HepG2 (cell line): ENCODE results near the gene IL6R. TPM values are rescaled to one million over a fixed set of nuclear protein-coding genes. Genes with fewer than 3 reads are reported as not detected.

ENCODE experiments used
- CSRNP1 ChIP-seq: sonication (generic); formaldehyde crosslinking; IDR thresholded peaks from 2 replicates; pipeline ENCODE4 v1.8.1; 2023; ENCODE audit warnings: mild to moderate bottlenecking, missing genetic modification reagents
- E2F2 ChIP-seq: sonication (generic); formaldehyde crosslinking; IDR thresholded peaks from 2 replicates; pipeline ENCODE4 v1.4.0; 2020; ENCODE audit warnings: missing genetic modification reagents, borderline replicate concordance
- HNF1A ChIP-seq, 2 experiments: sonication (generic) in 1 of 2; formaldehyde crosslinking in 1 of 2; IDR thresholded peaks; 2 replicates each; pipeline versions ENCODE4 v1.4.0 to v1.6.1; 2016 to 2020; ENCODE audit warnings: borderline replicate concordance in 1 of 2, low read depth in 1 of 2, mild to moderate bottlenecking in 1 of 2, missing genetic modification reagents in 1 of 2
- HOXD1 ChIP-seq: sonication (generic); formaldehyde crosslinking; IDR thresholded peaks from 2 replicates; pipeline ENCODE4 v1.5.0; 2020; ENCODE audit warnings: missing genetic modification reagents
- NR1H2 ChIP-seq: sonication (generic); formaldehyde crosslinking; IDR thresholded peaks from 2 replicates; pipeline ENCODE4 v1.8.1; 2022; ENCODE audit warnings: low read depth, missing genetic modification reagents, borderline replicate concordance
- PRDM4 ChIP-seq: sonication (generic); formaldehyde crosslinking; IDR thresholded peaks from 2 replicates; pipeline ENCODE4 v1.9.0; 2021; ENCODE audit warnings: missing genetic modification reagents, borderline replicate concordance
- TFAP4 ChIP-seq: sonication (generic); IDR thresholded peaks from 2 replicates; pipeline ENCODE4 v1.6.1; 2016; ENCODE audit warnings: low read depth, borderline replicate concordance
- YEATS4 ChIP-seq: sonication (generic); formaldehyde crosslinking; IDR thresholded peaks from 2 replicates; pipeline ENCODE4 v1.4.0; 2020; ENCODE audit warnings: missing genetic modification reagents, borderline replicate concordance
- ZBTB7A ChIP-seq: sonication (generic); formaldehyde crosslinking; IDR thresholded peaks from 2 replicates; pipeline ENCODE4 v1.8.0; 2022; ENCODE audit warnings: mild to moderate bottlenecking, missing genetic modification reagents
- ZNF205 ChIP-seq: IDR thresholded peaks from 2 replicates; pipeline ENCODE4 v1.6.1; 2018; ENCODE audit warnings: missing biosample characterization, missing genetic modification reagents
- ZNF350 ChIP-seq: sonication (generic); formaldehyde crosslinking; IDR thresholded peaks from 2 replicates; pipeline ENCODE4 v1.4.0; 2020; ENCODE audit warnings: mild to moderate bottlenecking, low read depth, missing genetic modification reagents, borderline replicate concordance
- ZNF770 ChIP-seq: sonication (generic); formaldehyde crosslinking; IDR thresholded peaks from 2 replicates; pipeline ENCODE4 v1.5.0; 2020; ENCODE audit warnings: mild to moderate bottlenecking, missing genetic modification reagents
- ZSCAN12 ChIP-seq: sonication (generic); formaldehyde crosslinking; IDR thresholded peaks from 2 replicates; pipeline ENCODE4 v1.9.0; 2021; ENCODE audit warnings: mild to moderate bottlenecking, missing genetic modification reagents
- polyA plus RNA-seq, 8 experiments: library from polyadenylated mRNA; depleted of rRNA in 3 of 8; stranded (reverse) in 7 of 8; unstranded in 1 of 8; fragments of >200 nt; fragmentation: Illumina TruSeq in 4 of 8; extraction: Trizol in 4 of 8; gene quantifications; 2 replicates each; pipeline versions ENCODE4 v1.2.1 to v1.2.3, GENCODE V29; 2011 to 2016; ENCODE audit warnings: low read depth in 4 of 8, missing spikeins in 1 of 8, mixed read lengths in 1 of 8; ENCODE audit not compliant: insufficient read depth in 1 of 8
- total RNA-seq, 5 experiments: library from RNA; depleted of rRNA; stranded (reverse); fragments of >200 nt; fragmentation: Illumina TruSeq; extraction: Trizol; gene quantifications; 2 replicates each; pipeline ENCODE4 v1.2.3, GENCODE V29; 2016; ENCODE audit warnings: low read depth in 1 of 5

IL6R gene
- total and polyA plus RNA-seq, 2 of the 13 experiments (the other 11 are each of a cell fraction or from before 2014, with no cell fraction given), result 5.0 to 24.5 TPM

- TF ChIP-seq TFAP4 (no peak; the same call in 1 of the 2 replicates), PRDM4 (no peak), ZBTB7A (CRISPR knock-in tag) (peak; percentile 80), ZSCAN12 (CRISPR knock-in tag) (0 out of 2 replicates have a peak, but pooled peaks have one; percentile 22), ZNF350 (CRISPR knock-in tag) (no peak), CSRNP1 (CRISPR knock-in tag) (no peak; the same call in 1 of the 2 replicates), ZNF770 (CRISPR knock-in tag) (no peak), E2F2 (CRISPR knock-in tag) (peak; percentile 60; the same call in 1 of the 2 replicates), ZNF205 (peak; percentile 45; the same call in 1 of the 2 replicates), HOXD1 (CRISPR knock-in tag) (no peak), HNF1A (IDR thresholded peaks at IDR 0.05; ENCODE audit: low read depth) (no peak), HNF1A (CRISPR knock-in tag; IDR thresholded peaks at IDR 0.05; ENCODE audit: borderline replicate concordance) (no peak), YEATS4 (CRISPR knock-in tag) (0 out of 2 replicates have a peak, but pooled peaks have one; percentile 12), NR1H2 (CRISPR knock-in tag) (no peak)
Observed at GRCh38 chr1:154405747-154406571, 816 bp downstream of the IL6R start (continued).
